Type B pancreatic cell (in vitro differentiated cells): ENCODE results near the gene APC2. TPM values are rescaled to one million over a fixed set of nuclear protein-coding genes. Genes with fewer than 3 reads are reported as not detected.

ENCODE experiments used
- DNase-seq: peaks from one replicate; pipeline ENCODE4 v3.0.0; 2021; ENCODE audit warnings: mixed read lengths; ENCODE audit not compliant: unreplicated experiment; ENCODE audit errors: extremely low spot score
- H3K27ac Mint-ChIP-seq: 2 replicates; pipeline ENCODE4 v1.8.0; 2021; ENCODE audit warnings: mild to moderate bottlenecking, mixed read lengths
- H3K27me3 Mint-ChIP-seq: 2 replicates; pipeline ENCODE4 v1.8.0; 2021; ENCODE audit warnings: mixed read lengths
- H3K36me3 Mint-ChIP-seq: 2 replicates; pipeline ENCODE4 v1.8.0; 2021; ENCODE audit warnings: mixed read lengths
- H3K4me1 Mint-ChIP-seq: one replicate; pipeline ENCODE4 v1.8.0; 2021; ENCODE audit warnings: mixed read lengths; ENCODE audit not compliant: unreplicated experiment
- H3K4me3 Mint-ChIP-seq: 2 replicates; pipeline ENCODE4 v1.8.0; 2021; ENCODE audit warnings: mild to moderate bottlenecking, mixed read lengths
- H3K9me3 Mint-ChIP-seq: 2 replicates; pipeline ENCODE4 v1.8.0; 2021; ENCODE audit warnings: mixed read lengths
- CTCF ChIP-seq: fragments of 200-600 bp; sonication (generic); conservative IDR thresholded peaks from 2 replicates; pipeline ENCODE4 v1.5.0; 2021; ENCODE audit warnings: antibody characterized with exemption, mild to moderate bottlenecking
- total RNA-seq: library from RNA; stranded (reverse); gene quantifications from 2 replicates; pipeline ENCODE4 v1.2.1, GENCODE V29; 2021; ENCODE audit warnings: low replicate concordance

Gene APC2
- total RNA-seq, 1 donor from 2014 or later = 9.2 TPM

- no peak for DNase-seq
- no peak for TF ChIP-seq CTCF
- H3K27ac Mint-ChIP-seq = no peak overlapping the region
- no peaks in the 10 kb centered on the region for H3K4me1 Mint-ChIP-seq
- no peaks in the 10 kb centered on the region for H3K9me3 Mint-ChIP-seq
- peaks cover 65% of the 10 kb centered on the region for H3K27me3 Mint-ChIP-seq
- H3K4me3 Mint-ChIP-seq = no peak overlapping the region
- no peaks in the 10 kb centered on the region for H3K36me3 Mint-ChIP-seq
Measured at GRCh38 chr19:1522061-1522460, 72.1 kb downstream of the APC2 start.

DNA sequence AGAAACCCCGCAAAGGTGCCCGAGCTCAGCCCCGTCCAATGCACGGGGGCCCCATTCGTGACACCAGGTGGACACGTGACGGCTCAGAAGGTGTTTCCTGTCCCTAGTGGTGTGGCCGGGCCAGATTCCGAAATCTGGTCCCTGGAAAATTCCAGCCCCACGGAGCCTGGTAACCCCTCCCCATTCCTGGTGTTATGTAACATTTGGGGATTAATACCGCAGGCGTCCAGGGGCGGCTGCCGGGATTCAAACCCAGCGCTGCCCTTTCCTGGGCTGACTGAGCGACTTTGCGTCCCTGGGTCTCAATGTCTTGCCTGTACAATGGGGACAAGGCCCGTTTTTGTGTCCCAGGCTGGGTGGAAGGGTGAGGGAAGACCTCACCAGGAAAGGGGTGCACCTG, 72.9 kb downstream of the APC2 start:
- Mint-ChIP-seq H3K27ac (no peak overlapping the region), H3K4me3 (no peak overlapping the region), H3K9me3 (no peaks in the 10 kb centered on the region), H3K36me3 (no peaks in the 10 kb centered on the region), H3K27me3 (peaks cover 69% of the 10 kb centered on the region), H3K4me1 (no peaks in the 10 kb centered on the region)
- no peak for DNase-seq
- no peak for TF ChIP-seq CTCF

Other genes starting within 250 kb of the APC2 start
- 59.9 and 64.8 TPM in 2 replicates for gene STK11, start 244.3 kb upstream of the APC2 start, total RNA-seq
- 8.9 and 10.8 TPM in 2 replicates for gene CBARP, start 212.1 kb upstream of the APC2 start, total RNA-seq
- 165 and 197 TPM in 2 replicates for gene ATP5F1D, start 208.4 kb upstream of the APC2 start, total RNA-seq
- 122 and 127 TPM in 2 replicates for gene MIDN, start 201.5 kb upstream of the APC2 start, total RNA-seq
- 316 and 421 TPM in 2 replicates for gene CIRBP, start 180.8 kb upstream of the APC2 start, total RNA-seq
- 30.6 and 36.4 TPM in 2 replicates for gene FAM174C, start 174.6 kb upstream of the APC2 start, total RNA-seq
- gene EFNA2, start 164.2 kb upstream of the APC2 start, total RNA-seq = 5.1 and 17.6 TPM in 2 replicates
- gene NDUFS7, start 66.2 kb upstream of the APC2 start, total RNA-seq = 83.3 and 98.3 TPM in 2 replicates
- gene GAMT, start 48.6 kb upstream of the APC2 start, total RNA-seq = 33.7 and 37.9 TPM in 2 replicates
- gene DAZAP1, start 42.5 kb upstream of the APC2 start, total RNA-seq = 124 and 141 TPM in 2 replicates
- 1,251 and 1,344 TPM in 2 replicates for gene RPS15, start 11.7 kb upstream of the APC2 start, total RNA-seq
- gene C19orf25, start 29.1 kb downstream of the APC2 start, total RNA-seq = 36.6 and 37.5 TPM in 2 replicates
- gene PCSK4, start 40.2 kb downstream of the APC2 start, total RNA-seq = 9.6 and 12.4 TPM in 2 replicates
- gene REEP6, start 41.1 kb downstream of the APC2 start, total RNA-seq = 17.3 and 34.5 TPM in 2 replicates
- 3.4 and 10.6 TPM in 2 replicates for gene ADAMTSL5, start 62.9 kb downstream of the APC2 start, total RNA-seq
- gene PLK5, start 74.0 kb downstream of the APC2 start, total RNA-seq = 0.24 TPM in 1 of 2 replicates, not detected in the other
- gene MEX3D, start 118.2 kb downstream of the APC2 start, total RNA-seq = 79.0 and 82.0 TPM in 2 replicates
- gene MBD3, start 142.7 kb downstream of the APC2 start, total RNA-seq = 78.8 and 110 TPM in 2 replicates
- 191 and 290 TPM in 2 replicates for gene UQCR11, start 155.3 kb downstream of the APC2 start, total RNA-seq
- 134 and 193 TPM in 2 replicates for gene TCF3, start 202.5 kb downstream of the APC2 start, total RNA-seq